Measurements from ENCODE around the gene OR56A4. TPM values are rescaled to one million over a fixed set of nuclear protein-coding genes. Genes with fewer than 3 reads are reported as not detected.

OR56A4 gene, protein sequence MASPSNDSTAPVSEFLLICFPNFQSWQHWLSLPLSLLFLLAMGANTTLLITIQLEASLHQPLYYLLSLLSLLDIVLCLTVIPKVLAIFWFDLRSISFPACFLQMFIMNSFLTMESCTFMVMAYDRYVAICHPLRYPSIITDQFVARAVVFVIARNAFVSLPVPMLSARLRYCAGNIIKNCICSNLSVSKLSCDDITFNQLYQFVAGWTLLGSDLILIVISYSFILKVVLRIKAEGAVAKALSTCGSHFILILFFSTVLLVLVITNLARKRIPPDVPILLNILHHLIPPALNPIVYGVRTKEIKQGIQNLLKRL
- not detected in 2 replicates for total RNA-seq

GRCh38 chr11:6006846-6007245 lies at the start of gene OR56A4:
OR56A4 (minus strand) TSS chr11:6006946; CDS start chr11:6002992, 3,954 bp downstream.
- H3K36me3 Mint-ChIP-seq (ENCODE audit: low read depth) = no peaks in the 10 kb centered on the region
- no peaks in the 10 kb centered on the region for H3K9me3 Mint-ChIP-seq
- no peak within 1 kb of the TSS for H3K4me3 Mint-ChIP-seq
- no peak for DNase-seq (ENCODE audit: low spot score)
- no peaks in the 10 kb centered on the region for H3K4me1 Mint-ChIP-seq (ENCODE audit: low read depth)
- peaks cover 9% of the 10 kb centered on the region for H3K27me3 Mint-ChIP-seq (ENCODE audit: insufficient read depth)
- no peak within 1 kb of the TSS for H3K27ac Mint-ChIP-seq
- intact Hi-C loops (cut with micrococcal nuclease) = no loop called here

DNA sequence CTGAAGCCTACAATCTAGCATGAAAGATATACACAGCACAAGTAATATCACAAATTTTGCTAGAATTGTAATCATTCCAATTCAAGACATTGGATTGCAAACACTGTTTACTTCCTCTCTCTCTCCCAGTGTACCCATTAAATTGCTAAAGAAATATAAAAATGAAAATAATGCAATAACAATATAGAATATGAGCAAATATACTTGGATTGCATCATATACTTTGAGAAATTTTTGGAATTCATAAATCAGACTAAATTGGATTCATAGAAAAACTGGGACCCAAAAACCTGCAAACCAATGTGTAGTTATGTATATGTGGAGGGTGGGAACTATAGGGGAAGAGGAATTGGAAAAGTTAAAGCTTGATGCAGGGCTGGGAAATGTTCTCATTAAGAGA lies 48.8 kb upstream of the OR56A4 start:
- intact Hi-C loops (cut with micrococcal nuclease) = no loop called here
- Mint-ChIP-seq H3K9me3 (no peaks in the 10 kb centered on the region), H3K27ac (no peak overlapping the region), H3K27me3 (ENCODE audit: insufficient read depth) (peaks cover 7% of the 10 kb centered on the region), H3K36me3 (ENCODE audit: low read depth) (no peaks in the 10 kb centered on the region), H3K4me1 (ENCODE audit: low read depth) (no peaks in the 10 kb centered on the region), H3K4me3 (no peak overlapping the region)
- DNase-seq (ENCODE audit: low spot score) = no peak

DNA sequence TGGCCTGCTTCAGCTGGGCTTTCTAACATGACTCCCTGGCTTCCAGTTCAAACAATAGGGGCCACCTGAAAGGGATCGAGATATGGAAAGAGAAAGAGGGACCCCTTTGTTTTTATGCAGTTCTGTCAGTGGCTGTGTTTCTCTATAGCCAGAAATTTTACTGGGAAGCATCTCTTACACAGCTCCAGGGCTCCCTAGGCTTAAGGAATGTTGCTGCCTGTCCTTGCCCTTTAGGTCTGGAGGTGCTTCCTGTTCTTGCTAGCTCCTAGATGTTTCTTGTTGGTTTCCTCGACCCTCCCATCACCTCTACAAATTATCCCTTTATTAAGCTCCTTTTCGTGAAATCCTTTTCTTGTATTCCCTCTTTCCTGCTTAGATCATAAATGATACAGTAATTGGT lies 45.6 kb upstream of the OR56A4 start:
- peaks cover 7% of the 10 kb centered on the region for H3K27me3 Mint-ChIP-seq (ENCODE audit: insufficient read depth)
- H3K4me1 Mint-ChIP-seq (ENCODE audit: low read depth) = no peaks in the 10 kb centered on the region
- H3K9me3 Mint-ChIP-seq = no peaks in the 10 kb centered on the region
- H3K27ac Mint-ChIP-seq = no peak overlapping the region
- intact Hi-C loops (cut with micrococcal nuclease) = no loop called here
- DNase-seq (ENCODE audit: low spot score) = no peak
- H3K4me3 Mint-ChIP-seq = no peak overlapping the region
- no peaks in the 10 kb centered on the region for H3K36me3 Mint-ChIP-seq (ENCODE audit: low read depth)

GRCh38 chr11:6040874-6041273 lies 34.1 kb upstream of the OR56A4 start:
- DNase-seq (ENCODE audit: low spot score) = no peak
- Mint-ChIP-seq H3K4me3 (no peak overlapping the region), H3K36me3 (ENCODE audit: low read depth) (no peaks in the 10 kb centered on the region), H3K4me1 (ENCODE audit: low read depth) (no peaks in the 10 kb centered on the region), H3K27ac (no peak overlapping the region), H3K27me3 (ENCODE audit: insufficient read depth) (peaks cover 5% of the 10 kb centered on the region), H3K9me3 (no peaks in the 10 kb centered on the region)
- intact Hi-C loops (cut with micrococcal nuclease) = no loop called here

- peaks cover 5% of the 10 kb centered on the region for H3K27me3 Mint-ChIP-seq (ENCODE audit: insufficient read depth)
- H3K4me3 Mint-ChIP-seq = no peak within 1 kb of the TSS
- no peak for DNase-seq (ENCODE audit: low spot score)
- intact Hi-C loops (cut with micrococcal nuclease) = no loop called here
- H3K9me3 Mint-ChIP-seq = no peaks in the 10 kb centered on the region
- H3K4me1 Mint-ChIP-seq (ENCODE audit: low read depth) = no peaks in the 10 kb centered on the region
- no peaks in the 10 kb centered on the region for H3K36me3 Mint-ChIP-seq (ENCODE audit: low read depth)
- no peak within 1 kb of the TSS for H3K27ac Mint-ChIP-seq
Measured at GRCh38 chr11:6030708-6031405, 24.1 kb upstream of the OR56A4 start, which contains the start of gene OR56A1. OR56A1 (minus strand) TSS chr11:6030758; CDS start chr11:6027692, 3,066 bp downstream.

- no peaks in the 10 kb centered on the region for H3K4me1 Mint-ChIP-seq (ENCODE audit: low read depth)
- no peaks in the 10 kb centered on the region for H3K9me3 Mint-ChIP-seq
- H3K27me3 Mint-ChIP-seq (ENCODE audit: insufficient read depth) = peaks cover 15% of the 10 kb centered on the region
- no peak for DNase-seq (ENCODE audit: low spot score)
- intact Hi-C loops (cut with micrococcal nuclease) = no loop called here
- H3K27ac Mint-ChIP-seq = no peak overlapping the region
- H3K4me3 Mint-ChIP-seq = no peak overlapping the region
- H3K36me3 Mint-ChIP-seq (ENCODE audit: low read depth) = no peaks in the 10 kb centered on the region
Measured at GRCh38 chr11:6027501-6027900, 20.8 kb upstream of the OR56A4 start.

DNA sequence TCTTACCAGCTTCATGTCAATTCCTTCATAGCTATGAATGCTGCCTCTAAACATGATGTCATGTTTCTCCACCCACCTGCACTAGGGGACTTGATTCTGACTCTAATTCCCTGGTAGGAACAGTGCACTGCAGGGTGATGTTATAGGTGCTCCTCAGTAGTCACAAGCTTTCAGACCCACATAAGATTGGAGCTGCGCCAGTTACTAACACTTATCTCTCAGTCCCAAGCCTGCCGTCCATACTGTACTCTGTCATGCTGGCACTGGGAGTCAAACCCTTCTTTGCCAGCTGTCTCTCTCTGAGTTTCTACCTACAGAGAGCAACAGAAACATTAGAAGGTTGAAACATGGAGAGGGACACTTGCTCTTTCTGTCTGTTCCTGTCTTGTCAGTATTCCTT lies 18.3 kb upstream of the OR56A4 start:
- H3K4me1 Mint-ChIP-seq (ENCODE audit: low read depth) = no peaks in the 10 kb centered on the region
- peaks cover 21% of the 10 kb centered on the region for H3K27me3 Mint-ChIP-seq (ENCODE audit: insufficient read depth)
- no peak for DNase-seq (ENCODE audit: low spot score)
- intact Hi-C loops (cut with micrococcal nuclease) = no loop called here
- H3K36me3 Mint-ChIP-seq (ENCODE audit: low read depth) = no peaks in the 10 kb centered on the region
- H3K4me3 Mint-ChIP-seq = no peak overlapping the region
- H3K27ac Mint-ChIP-seq = no peak overlapping the region
- H3K9me3 Mint-ChIP-seq = no peaks in the 10 kb centered on the region

GRCh38 chr11:6022956-6023355 lies 16.2 kb upstream of the OR56A4 start:
- Mint-ChIP-seq H3K9me3 (no peaks in the 10 kb centered on the region), H3K27ac (no peak overlapping the region), H3K27me3 (ENCODE audit: insufficient read depth) (peaks cover 23% of the 10 kb centered on the region), H3K4me1 (ENCODE audit: low read depth) (no peaks in the 10 kb centered on the region), H3K36me3 (ENCODE audit: low read depth) (no peaks in the 10 kb centered on the region), H3K4me3 (no peak overlapping the region)
- peak; percentile 4 for DNase-seq (ENCODE audit: low spot score)
- intact Hi-C loops (cut with micrococcal nuclease) = loop anchor here (1.0 kb wide), 2 partner anchors 292 to 330 kb away; no protein-coding TSS in a partner anchor

DNA sequence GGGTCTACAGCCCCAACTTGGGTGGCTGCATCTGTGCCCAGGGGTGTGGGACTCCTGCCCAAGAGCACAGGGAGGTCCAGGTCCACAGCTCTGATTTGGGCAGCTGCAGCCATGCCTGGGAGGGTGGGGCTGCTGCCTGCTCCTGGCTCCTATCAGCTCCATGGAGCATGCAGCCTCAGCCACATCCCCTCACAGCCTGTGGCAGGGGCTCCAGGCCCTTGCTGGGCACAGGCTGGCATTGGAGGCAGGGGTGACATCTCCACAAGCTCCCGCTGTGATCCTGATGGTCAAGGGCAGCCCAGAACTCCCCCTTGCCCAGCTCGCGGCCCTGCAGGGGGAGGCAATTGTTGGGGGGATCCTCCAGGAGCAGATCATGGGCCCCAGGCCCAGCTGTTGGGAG lies 6.3 kb upstream of the OR56A4 start:
- DNase-seq (ENCODE audit: low spot score) = no peak
- Mint-ChIP-seq H3K27me3 (ENCODE audit: insufficient read depth) (peaks cover 7% of the 10 kb centered on the region), H3K4me3 (no peak overlapping the region), H3K36me3 (ENCODE audit: low read depth) (no peaks in the 10 kb centered on the region), H3K4me1 (ENCODE audit: low read depth) (no peaks in the 10 kb centered on the region), H3K9me3 (no peaks in the 10 kb centered on the region), H3K27ac (no peak overlapping the region)
- intact Hi-C loops (cut with micrococcal nuclease) = no loop called here

GRCh38 chr11:6012035-6012668 lies 5.4 kb upstream of the OR56A4 start:
- H3K4me3 Mint-ChIP-seq = no peak overlapping the region
- H3K27ac Mint-ChIP-seq = no peak overlapping the region
- H3K9me3 Mint-ChIP-seq = no peaks in the 10 kb centered on the region
- H3K27me3 Mint-ChIP-seq (ENCODE audit: insufficient read depth) = peaks cover 7% of the 10 kb centered on the region
- intact Hi-C loops (cut with micrococcal nuclease) = no loop called here
- H3K4me1 Mint-ChIP-seq (ENCODE audit: low read depth) = no peaks in the 10 kb centered on the region
- H3K36me3 Mint-ChIP-seq (ENCODE audit: low read depth) = no peaks in the 10 kb centered on the region
- DNase-seq (ENCODE audit: low spot score) = no peak

- H3K27me3 Mint-ChIP-seq (ENCODE audit: insufficient read depth) = peaks cover 9% of the 10 kb centered on the region
- no peak overlapping the region for H3K27ac Mint-ChIP-seq
- H3K36me3 Mint-ChIP-seq (ENCODE audit: low read depth) = no peaks in the 10 kb centered on the region
- H3K4me3 Mint-ChIP-seq = no peak overlapping the region
- H3K4me1 Mint-ChIP-seq (ENCODE audit: low read depth) = no peaks in the 10 kb centered on the region
- intact Hi-C loops (cut with micrococcal nuclease) = no loop called here
- no peaks in the 10 kb centered on the region for H3K9me3 Mint-ChIP-seq
- no peak for DNase-seq (ENCODE audit: low spot score)
Measured at GRCh38 chr11:6006395-6006794, 351 bp downstream of the OR56A4 start.

DNA sequence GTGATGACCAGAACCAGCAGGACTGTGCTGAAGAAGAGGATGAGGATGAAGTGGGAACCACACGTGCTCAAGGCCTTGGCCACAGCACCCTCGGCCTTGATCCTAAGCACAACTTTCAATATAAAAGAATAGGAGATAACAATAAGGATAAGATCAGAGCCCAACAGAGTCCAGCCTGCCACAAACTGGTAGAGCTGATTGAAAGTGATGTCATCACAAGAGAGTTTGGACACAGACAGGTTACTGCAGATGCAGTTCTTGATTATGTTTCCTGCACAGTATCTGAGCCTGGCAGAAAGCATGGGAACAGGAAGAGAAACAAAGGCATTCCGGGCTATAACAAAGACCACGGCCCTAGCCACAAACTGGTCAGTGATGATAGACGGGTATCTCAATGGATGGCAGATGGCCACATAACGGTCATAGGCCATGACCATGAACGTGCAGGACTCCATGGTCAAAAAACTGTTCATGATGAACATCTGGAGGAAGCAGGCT lies 4.5 kb downstream of the OR56A4 start:
- Mint-ChIP-seq H3K27ac (no peak overlapping the region), H3K9me3 (no peaks in the 10 kb centered on the region), H3K36me3 (ENCODE audit: low read depth) (no peaks in the 10 kb centered on the region), H3K4me3 (no peak overlapping the region), H3K4me1 (ENCODE audit: low read depth) (no peaks in the 10 kb centered on the region), H3K27me3 (ENCODE audit: insufficient read depth) (peaks cover 2% of the 10 kb centered on the region)
- intact Hi-C loops (cut with micrococcal nuclease) = no loop called here
- no peak for DNase-seq (ENCODE audit: low spot score)

- Mint-ChIP-seq H3K36me3 (ENCODE audit: low read depth) (no peaks in the 10 kb centered on the region), H3K27me3 (ENCODE audit: insufficient read depth) (peaks cover 2% of the 10 kb centered on the region), H3K27ac (no peak overlapping the region), H3K9me3 (no peaks in the 10 kb centered on the region), H3K4me1 (ENCODE audit: low read depth) (no peaks in the 10 kb centered on the region), H3K4me3 (no peak overlapping the region)
- no peak for DNase-seq (ENCODE audit: low spot score)
- intact Hi-C loops (cut with micrococcal nuclease) = no loop called here
Measured at GRCh38 chr11:5994791-5995190, 12.0 kb downstream of the OR56A4 start.

Data from activated T-helper 1 cell treated with anti-CD3 and anti-CD28 coated beads, Interleukin-12 subunit alpha, Interleukin-12 subunit beta, Interleukin-2, Interleukin-4 antibody, amounts not matched to agents 30 ng/mL and 10 ng/mL and 1 ng/mL, durations not matched to agents 14 hours and 24 hours and 36 hours (primary cell).